Prostate gland (tissue), 2 donors: ENCODE data around the gene OLFM3. TPM values are rescaled to one million over a fixed set of nuclear protein-coding genes. Genes with fewer than 3 reads are reported as not detected.

Source experiments
- DNase-seq: peaks from one replicate; pipeline ENCODE4 v3.0.0-alpha.2; 2019; ENCODE audit warnings: low spot score
- H3K27ac ChIP-seq, 2 donors: fragments of 200-600 bp; sonication (generic); 2 replicates each; pipeline ENCODE4 v1.5.1; 2017 to 2019
- H3K27me3 ChIP-seq: fragments of 200-600 bp; sonication (generic); replicated peaks from 2 replicates; pipeline ENCODE4 v1.5.1; 2019; ENCODE audit not compliant: insufficient read depth
- H3K36me3 ChIP-seq, 2 donors: fragments of 200-600 bp; sonication (generic); 1 replicate in 1 of 2; 2 replicates in 1 of 2; pipeline versions ENCODE4 v1.5.1 to v1.8.1; 2017 to 2019
- H3K4me1 ChIP-seq: fragments of 200-600 bp; sonication (generic); replicated peaks from 2 replicates; pipeline ENCODE4 v1.5.1; 2019
- H3K4me3 ChIP-seq, 2 donors: fragments of 200-600 bp; sonication (generic); 2 replicates each; pipeline ENCODE4 v1.5.1; 2017 to 2019
- H3K9me3 ChIP-seq: fragments of 200-600 bp; sonication (generic); 2 replicates; pipeline ENCODE4 v1.5.1; 2017
- CTCF ChIP-seq, 4 experiments: fragments of 200-600 bp in 2 of 4; fragments of 450-650 bp in 2 of 4; sonication (generic) in 2 of 4; IDR thresholded peaks; 1 replicate in 3 of 4; 2 replicates in 1 of 4; pipeline ENCODE4 v1.5.1; 2016 to 2019; ENCODE audit warnings: antibody characterized with exemption in 4 of 4, mild to moderate bottlenecking in 2 of 4, moderate library complexity in 2 of 4
- POLR2A ChIP-seq: fragments of 450-650 bp; IDR thresholded peaks from one replicate; pipeline ENCODE4 v1.6.1; 2016; ENCODE audit warnings: antibody characterized with exemption, mild to moderate bottlenecking
- POLR2AphosphoS5 ChIP-seq: sonication (generic); formaldehyde crosslinking; IDR thresholded peaks from one replicate; pipeline ENCODE4 v1.6.1; 2017; ENCODE audit warnings: antibody characterized with exemption
- WGBS: methylation state at CpG from one replicate; pipeline ENCODE4 v1.1.5; 2018; 5-methylcytosine and 5-hydroxymethylcytosine counted together
- intact Hi-C: fragments of 100-400 bp; cut with DNase I; formaldehyde crosslinking; loops from one replicate; pipeline ENCODE4 v1.14.2; 2022
- total RNA-seq, 2 donors: library from RNA; depleted of rRNA; stranded (reverse); fragments of >200 nt; gene quantifications; one replicate each; pipeline ENCODE4 v1.1.0, GENCODE V29; 2016

The OLFM3 gene
- total RNA-seq, 2 donors from 2014 or later: not detected

- H3K4me3 ChIP-seq: no peak overlapping the region
- no peaks in the 10 kb centered on the region for H3K36me3 ChIP-seq
- TF ChIP-seq POLR2AphosphoS5 (no peak), POLR2A (no peak), CTCF (IDR thresholded peaks at IDR 0.05) (no peak)
- WGBS: 52% methylated on average over 1 of the region's 1 CpG
- intact Hi-C loops: no loop called here
- H3K27ac ChIP-seq: no peak overlapping the region
- H3K27me3 ChIP-seq: no peaks in the 10 kb centered on the region
- H3K9me3 ChIP-seq: no peaks in the 10 kb centered on the region
- no peaks in the 10 kb centered on the region for H3K4me1 ChIP-seq
- no peak for DNase-seq
Observed at GRCh38 chr1:101953623-101954022, 43.1 kb downstream of the OLFM3 start.

- 39% methylated on average over 1 of the region's 1 CpG for WGBS
- H3K9me3 ChIP-seq: no peaks in the 10 kb centered on the region
- intact Hi-C loops: no loop called here
Observed at GRCh38 chr1:101945884-101946283, 50.8 kb downstream of the OLFM3 start.

GRCh38 chr1:101943237-101943636 lies 53.5 kb downstream of the OLFM3 start:
- TF ChIP-seq CTCF (IDR thresholded peaks at IDR 0.05): no peak
- TF ChIP-seq POLR2A: no peak
- no peak for TF ChIP-seq POLR2AphosphoS5
- 56% methylated on average over 3 of the region's 3 CpGs for WGBS
- Histone ChIP-seq H3K36me3 (no peaks in the 10 kb centered on the region), H3K27me3 (no peaks in the 10 kb centered on the region), H3K27ac (no peak overlapping the region), H3K4me3 (no peak overlapping the region), H3K4me1 (no peaks in the 10 kb centered on the region), H3K9me3 (no peaks in the 10 kb centered on the region)
- intact Hi-C loops: no loop called here
- DNase-seq: no peak

More at GRCh38 chr1:101945884-101946283, 50.8 kb downstream of the OLFM3 start:
- Histone ChIP-seq H3K27me3 (no peaks in the 10 kb centered on the region), H3K27ac (no peak overlapping the region), H3K4me1 (no peaks in the 10 kb centered on the region), H3K36me3 (no peaks in the 10 kb centered on the region), H3K4me3 (no peak overlapping the region)
- no peak for TF ChIP-seq CTCF (IDR thresholded peaks at IDR 0.05)
- DNase-seq: no peak

GRCh38 chr1:101942516-101943193 lies 54.1 kb downstream of the OLFM3 start:
- Histone ChIP-seq H3K4me3 (no peak overlapping the region), H3K27me3 (no peaks in the 10 kb centered on the region), H3K36me3 (no peaks in the 10 kb centered on the region), H3K9me3 (no peaks in the 10 kb centered on the region), H3K4me1 (no peaks in the 10 kb centered on the region), H3K27ac (no peak overlapping the region)
- DNase-seq: no peak
- no peak for TF ChIP-seq POLR2A
- TF ChIP-seq POLR2AphosphoS5: no peak
- TF ChIP-seq CTCF (IDR thresholded peaks at IDR 0.05): no peak
- 31% methylated on average over 3 of the region's 3 CpGs for WGBS
- intact Hi-C loops: no loop called here

- no peaks in the 10 kb centered on the region for H3K9me3 ChIP-seq
- intact Hi-C loops: no loop called here
- H3K4me3 ChIP-seq: no peak overlapping the region
- DNase-seq: no peak
- no peaks in the 10 kb centered on the region for H3K36me3 ChIP-seq
- no peaks in the 10 kb centered on the region for H3K4me1 ChIP-seq
- WGBS: 0% methylated on average over 1 of the region's 1 CpG
- no peak for TF ChIP-seq CTCF (IDR thresholded peaks at IDR 0.05)
- TF ChIP-seq POLR2A: no peak
- no peak for TF ChIP-seq POLR2AphosphoS5
- H3K27me3 ChIP-seq: no peaks in the 10 kb centered on the region
- H3K27ac ChIP-seq: no peak overlapping the region
Observed at GRCh38 chr1:101938681-101939080, 58.0 kb downstream of the OLFM3 start.
